Aorta (tissue), 5 donors: ENCODE results near the gene SELENBP1. TPM values are rescaled to one million over a fixed set of nuclear protein-coding genes. Genes with fewer than 3 reads are reported as not detected.
"Not testable (repeated sequence)": the region's sequence is repeated elsewhere in the genome, so short reads cannot be mapped to it uniquely, and the experiment has no call there.

Experiments used
- ATAC-seq: fragments of 200-7000 bp; cut with Tn5 transposase; one replicate; pipeline ENCODE4 v1.9.1; 2022; ENCODE audit warnings: moderate library complexity; ENCODE audit not compliant: low FRiP score
- DNase-seq, 2 donors: peaks; one replicate each; pipeline ENCODE4 v3.0.0-alpha.2; 2020
- H3K27ac ChIP-seq, 2 donors: one replicate each; pipeline ENCODE4 v1.5.1; 2013; ENCODE audit warnings: low read length in 2 of 2, mild to moderate bottlenecking in 2 of 2, moderate library complexity in 2 of 2, control low read depth in 1 of 2, inconsistent platforms in 1 of 2, low read depth in 1 of 2
- H3K27me3 ChIP-seq, 2 donors: one replicate each; pipeline ENCODE4 v1.6.1; 2013; ENCODE audit warnings: control low read depth in 1 of 2, low read length in 1 of 2, mild to moderate bottlenecking in 1 of 2, moderate library complexity in 1 of 2; ENCODE audit not compliant: insufficient read depth in 2 of 2, control insufficient read depth in 1 of 2
- H3K36me3 ChIP-seq, 2 donors: one replicate each; pipeline ENCODE4 v1.6.1; 2013; ENCODE audit warnings: control low read depth in 1 of 2, low read length in 1 of 2, mild to moderate bottlenecking in 1 of 2; ENCODE audit not compliant: insufficient read depth in 2 of 2, control insufficient read depth in 1 of 2
- H3K4me1 ChIP-seq, 2 donors: one replicate each; pipeline ENCODE4 v1.6.1; 2013; ENCODE audit warnings: low read length in 2 of 2, control low read depth in 1 of 2, mild to moderate bottlenecking in 1 of 2, moderate library complexity in 1 of 2; ENCODE audit not compliant: insufficient read depth in 2 of 2, control insufficient read depth in 1 of 2
- H3K4me3 ChIP-seq, 2 donors: one replicate each; pipeline ENCODE4 v1.5.1; 2013; ENCODE audit warnings: low read length in 2 of 2, control low read depth in 1 of 2, mild to moderate bottlenecking in 1 of 2
- H3K9me3 ChIP-seq: one replicate; pipeline ENCODE4 v1.6.1; 2013; ENCODE audit warnings: mild to moderate bottlenecking, low read length; ENCODE audit not compliant: control insufficient read depth
- WGBS, 2 donors: extraction: QIAGEN DNeasy Blood & Tissue Kit; methylation state at CpG; one replicate each; pipeline ENCODE4 v1.1.7; 2013; 5-methylcytosine and 5-hydroxymethylcytosine counted together
- intact Hi-C, 2 donors: fragments of 100-400 bp; cut with DNase I; formaldehyde crosslinking; loops; one replicate each; pipeline versions ENCODE4 v1.14.2 to v1.15.0; 2022
- polyA plus RNA-seq, 2 donors: library from polyadenylated mRNA; stranded (reverse); fragments of 200-250 nt; gene quantifications; one replicate each; pipeline ENCODE4 v1.2.3, GENCODE V29; 2013
- total RNA-seq, 2 donors: library from RNA; stranded (reverse); fragmentation: NEBNext Ultra II Directional; extraction: Animal tissue kit (Norgen Biotek cat#: 25700); gene quantifications; one replicate each; pipeline ENCODE4 v1.2.1, GENCODE V29; 2021
- donor health status: healthy with polysubstance abuse.
- donor health status: Bipolar disorder and iron deficiency.
- donor health status: DM: no; HTN: no; CAD: no.
- donor health status: DM: no; HTN: no; CAD: no.
- donor health status: DM: yes; HTN: yes; CAD: no.

SELENBP1 gene
- total and polyA plus RNA-seq, 4 donors = 24.5 to 171 (median 57.3) TPM

DNA sequence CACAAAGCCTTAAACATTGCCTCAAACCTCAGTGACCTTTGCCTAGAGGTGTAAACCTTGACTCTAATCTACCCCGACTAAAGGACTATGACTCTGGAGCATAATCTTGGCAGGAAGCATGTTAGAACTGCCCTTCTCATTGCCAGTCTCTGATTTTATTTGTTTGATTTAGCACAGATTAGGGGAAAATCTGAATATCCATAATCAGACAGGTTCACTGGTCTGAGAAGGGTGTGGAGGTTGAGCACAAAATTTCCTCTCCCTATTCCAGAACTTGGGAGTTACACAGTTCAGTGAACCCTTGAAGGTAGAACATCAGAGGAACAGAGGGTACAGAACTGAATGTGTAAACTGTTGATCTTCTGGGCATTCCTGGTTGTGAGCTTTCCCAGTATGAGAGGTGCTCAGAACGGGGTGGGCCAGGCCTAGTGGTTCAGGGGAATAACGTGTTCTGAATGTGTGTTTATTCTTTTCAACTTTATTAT is 18.6 kb upstream of the SELENBP1 start:
- Histone ChIP-seq H3K4me1 (no peaks in the 10 kb centered on the region), H3K27me3 (no peaks in the 10 kb centered on the region), H3K27ac (no peak overlapping the region), H3K4me3 (no peak overlapping the region), H3K36me3 (no peaks in the 10 kb centered on the region), H3K9me3 (no peaks in the 10 kb centered on the region)
- 79 to 83% methylated on average over 3 of the region's 3 CpGs for WGBS, 2 donors
- intact Hi-C loops = no loop called here
- no peak for ATAC-seq
- no peak for DNase-seq

DNA sequence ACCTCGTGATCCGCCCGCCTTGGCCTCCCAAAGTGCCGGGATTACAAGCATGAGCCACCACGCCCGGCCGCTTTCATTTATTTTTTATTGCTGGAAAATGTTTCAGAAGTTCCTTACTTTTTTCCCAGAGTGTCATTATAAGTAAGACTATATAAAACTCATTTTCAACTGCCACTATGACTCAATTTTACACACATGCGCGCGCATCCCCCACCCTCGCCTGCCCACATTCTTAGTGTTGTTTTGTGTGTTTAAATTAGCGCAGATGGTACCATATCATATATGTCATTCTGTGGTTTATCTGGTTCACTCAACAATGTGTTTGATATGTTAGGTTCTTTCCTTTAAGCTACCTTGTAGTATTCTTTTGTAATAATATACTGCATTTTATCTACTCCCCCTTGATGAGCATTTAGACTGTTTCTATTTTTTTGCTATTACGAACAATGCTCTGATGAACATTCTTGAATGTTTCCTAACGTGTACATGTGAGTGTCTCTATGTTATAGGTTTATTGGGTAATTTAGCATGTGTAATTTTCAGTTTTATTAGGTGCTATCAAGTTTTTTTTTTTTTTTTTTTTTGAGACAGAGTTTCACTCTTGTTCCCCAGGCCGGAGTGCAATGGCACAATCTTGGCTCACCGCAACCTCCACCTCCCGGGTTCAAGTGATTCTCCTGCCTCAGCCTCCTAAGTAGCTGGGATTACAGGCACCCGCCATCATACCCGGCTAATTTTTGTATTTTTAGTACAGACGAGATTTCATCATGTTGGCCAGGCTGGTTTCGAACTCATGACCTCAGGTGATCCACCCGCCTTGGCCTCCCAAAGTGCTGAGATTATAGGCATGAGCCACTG is 17.9 kb upstream of the SELENBP1 start:
- H3K27me3 ChIP-seq, ATAC-seq, DNase-seq, H3K4me3 ChIP-seq, H3K9me3 ChIP-seq, H3K27ac ChIP-seq, intact Hi-C loops, H3K36me3 ChIP-seq, H3K4me1 ChIP-seq: not testable (repeated sequence)
- 92 to 95% methylated on average over 19 to 22 of the region's 22 CpGs for WGBS, 2 donors

DNA sequence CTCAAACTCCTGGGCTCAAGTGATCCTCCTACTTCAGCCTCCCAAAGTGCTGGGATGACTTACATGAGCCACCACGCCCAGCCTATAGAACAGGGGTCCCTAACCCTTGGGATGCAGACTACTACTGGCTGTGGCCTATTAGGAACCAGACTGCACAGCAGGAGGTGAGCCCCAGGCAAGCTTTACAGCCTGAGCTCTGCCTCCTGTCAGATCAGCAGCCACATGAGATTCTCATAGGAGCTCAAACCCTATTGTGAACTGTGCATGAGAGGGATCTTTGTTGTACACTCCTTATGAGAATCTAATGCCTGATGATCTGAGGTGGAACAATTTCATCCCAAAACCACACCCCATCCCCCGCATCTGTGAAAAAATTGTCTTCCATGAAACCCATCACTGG is 13.5 kb upstream of the SELENBP1 start:
- intact Hi-C loops = no loop called here
- Histone ChIP-seq H3K4me3 (no peak overlapping the region), H3K4me1 (no peaks in the 10 kb centered on the region), H3K36me3 (no peaks in the 10 kb centered on the region), H3K27me3 (no peaks in the 10 kb centered on the region), H3K9me3 (no peaks in the 10 kb centered on the region), H3K27ac (no peak overlapping the region)
- DNase-seq (no peak), ATAC-seq (no peak)
- 89 to 95% methylated on average over 2 of the region's 2 CpGs for WGBS, 2 donors

DNA sequence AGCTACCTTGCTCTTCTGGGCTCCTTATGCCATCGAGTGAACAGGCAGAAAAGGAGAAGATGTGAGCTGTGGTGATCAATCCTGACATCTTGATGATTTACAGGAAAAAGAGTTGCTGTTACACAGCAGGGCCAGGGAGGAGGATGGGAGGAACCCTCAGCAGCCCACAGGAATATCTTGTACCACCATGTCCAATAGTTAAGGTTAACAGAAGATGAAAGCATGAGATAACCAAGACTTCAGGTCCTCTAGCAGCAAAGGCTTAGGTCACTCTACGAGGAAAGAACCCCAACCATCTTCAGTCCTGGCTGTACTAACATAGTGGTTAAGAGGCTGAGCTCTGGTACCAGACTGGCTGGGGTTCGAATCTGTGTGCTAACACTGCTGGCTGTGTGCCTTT is 12.1 kb upstream of the SELENBP1 start:
- Histone ChIP-seq H3K9me3 (no peaks in the 10 kb centered on the region), H3K27ac (no peak overlapping the region), H3K4me3 (no peak overlapping the region), H3K4me1 (no peaks in the 10 kb centered on the region), H3K27me3 (no peaks in the 10 kb centered on the region), H3K36me3 (no peaks in the 10 kb centered on the region)
- 74 to 80% methylated on average over 3 of the region's 3 CpGs for WGBS, 2 donors
- DNase-seq (no peak), ATAC-seq (no peak)
- intact Hi-C loops = no loop called here

DNA sequence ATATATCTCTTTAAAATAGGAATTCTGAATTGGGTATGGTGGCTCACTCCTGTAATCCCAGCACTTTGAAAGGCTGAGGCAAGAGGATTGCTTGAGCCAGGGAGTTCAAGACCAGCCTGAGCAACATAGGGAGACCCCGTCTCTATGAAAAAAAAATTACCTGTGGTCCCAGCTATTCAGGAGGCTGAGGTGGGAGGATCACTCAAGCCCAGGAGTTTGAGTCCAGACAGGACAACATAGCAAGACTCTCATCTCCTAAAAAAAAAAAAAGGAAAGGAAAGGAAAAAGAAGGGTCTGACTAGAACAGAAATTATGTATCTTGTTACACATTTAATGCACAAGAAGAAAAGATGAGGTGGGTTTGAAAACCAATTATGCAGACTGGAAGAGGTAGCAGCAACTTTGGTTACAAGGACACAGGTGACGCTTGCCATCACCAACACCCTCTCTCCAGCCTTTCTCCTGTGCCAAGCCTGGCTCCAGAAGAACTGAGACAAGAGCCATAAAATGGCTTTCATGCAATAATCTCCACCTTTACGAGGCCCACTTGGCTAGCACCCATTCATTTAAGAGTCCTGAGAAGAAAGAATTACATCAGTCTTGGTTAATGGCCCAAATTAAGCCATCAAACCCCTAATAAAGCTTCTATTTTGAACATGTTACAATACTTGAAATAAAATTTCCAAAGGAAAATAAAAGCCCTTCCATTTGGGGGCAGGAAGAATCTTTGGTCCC is 4.8 kb upstream of the SELENBP1 start:
- Histone ChIP-seq H3K9me3 (no peaks in the 10 kb centered on the region), H3K4me3 (no peak overlapping the region), H3K27me3 (no peaks in the 10 kb centered on the region), H3K27ac (no peak overlapping the region), H3K36me3 (no peaks in the 10 kb centered on the region), H3K4me1 (no peaks in the 10 kb centered on the region)
- DNase-seq (no peak), ATAC-seq (no peak)
- intact Hi-C loops = no loop called here
- WGBS, 2 donors = 69 to 71% methylated on average over 3 of the region's 3 CpGs

DNA sequence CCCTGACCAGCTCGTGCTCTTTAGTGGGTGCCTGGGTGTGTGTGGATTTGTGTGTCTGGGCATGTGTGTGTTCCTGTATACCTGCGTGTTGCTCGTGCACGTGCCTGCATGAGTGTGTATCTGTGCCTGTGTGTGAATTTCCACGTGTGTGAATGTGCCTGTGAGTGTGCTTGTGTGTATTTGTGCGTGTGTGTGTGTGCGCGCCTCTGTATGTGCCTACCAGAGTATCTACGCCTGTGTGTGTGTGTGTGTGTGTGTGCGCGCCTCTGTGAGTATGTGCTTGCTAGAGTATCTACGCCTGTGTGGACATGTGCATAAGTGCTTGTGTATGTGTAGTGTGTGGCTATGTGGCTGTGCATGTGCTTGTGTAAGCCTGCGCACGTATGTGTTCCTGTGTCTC is 691 bp upstream of the SELENBP1 start:
- Histone ChIP-seq H3K4me3 (no peak overlapping the region), H3K9me3 (no peaks in the 10 kb centered on the region), H3K27ac (no peak overlapping the region), H3K4me1 (no peaks in the 10 kb centered on the region), H3K36me3 (no peaks in the 10 kb centered on the region), H3K27me3 (no peaks in the 10 kb centered on the region)
- no peak for ATAC-seq
- 85 to 89% methylated on average over 14 of the region's 14 CpGs for WGBS, 2 donors
- intact Hi-C loops = no loop called here
- DNase-seq = peak in 1 of 2 donors; percentile 62

DNA sequence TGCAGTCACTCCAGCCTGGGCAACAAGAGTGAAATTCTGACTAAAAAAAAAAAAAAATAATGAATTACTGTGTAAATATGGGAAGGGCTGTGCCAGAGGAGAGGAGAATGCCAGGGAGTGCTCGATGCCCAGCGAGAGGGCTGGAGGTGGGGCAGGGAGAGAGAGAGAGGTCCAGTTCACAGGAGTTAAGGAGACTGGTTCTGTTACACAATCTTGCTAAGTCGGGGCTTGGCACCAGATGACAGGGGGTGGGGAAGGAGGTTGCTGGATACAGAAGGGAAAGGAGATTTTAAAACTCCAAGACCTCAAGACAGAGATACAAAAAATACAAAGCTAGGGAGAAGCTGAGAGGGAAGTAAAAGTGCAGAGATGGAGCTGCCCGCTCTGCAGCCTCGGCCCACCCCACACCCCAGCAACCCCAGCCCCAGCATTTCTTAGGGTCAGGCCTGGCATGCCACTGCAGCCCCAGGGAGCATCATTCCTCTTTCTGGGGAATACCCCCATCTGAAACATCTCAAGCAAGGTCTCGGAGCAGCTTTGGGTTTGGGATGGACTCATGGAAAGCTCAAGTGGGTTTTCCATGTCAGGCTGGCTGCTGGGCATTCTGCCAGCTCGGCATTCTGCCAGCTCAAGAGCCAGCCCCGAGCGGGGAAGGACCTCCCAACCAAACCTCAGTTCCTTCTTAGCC is 991 bp downstream of the SELENBP1 start:
- DNase-seq = peak; percentile 85 to 88
- no peaks in the 10 kb centered on the region for H3K36me3 ChIP-seq
- H3K27ac ChIP-seq = peak overlapping the region in 1 of 2 donors; percentile 91
- H3K4me1 ChIP-seq = no peaks in the 10 kb centered on the region
- no peaks in the 10 kb centered on the region for H3K27me3 ChIP-seq
- H3K9me3 ChIP-seq = no peaks in the 10 kb centered on the region
- 2 to 8% methylated on average over 9 of the region's 9 CpGs for WGBS, 2 donors
- H3K4me3 ChIP-seq = peak overlapping the region; percentile 33 to 66
- intact Hi-C loops = loop anchor here in 1 of 2 donors (1.0 kb wide), 1 partner anchor 28 kb away; the partner anchor contains the start of gene PSMB4
- ATAC-seq = peak; percentile 83

DNA sequence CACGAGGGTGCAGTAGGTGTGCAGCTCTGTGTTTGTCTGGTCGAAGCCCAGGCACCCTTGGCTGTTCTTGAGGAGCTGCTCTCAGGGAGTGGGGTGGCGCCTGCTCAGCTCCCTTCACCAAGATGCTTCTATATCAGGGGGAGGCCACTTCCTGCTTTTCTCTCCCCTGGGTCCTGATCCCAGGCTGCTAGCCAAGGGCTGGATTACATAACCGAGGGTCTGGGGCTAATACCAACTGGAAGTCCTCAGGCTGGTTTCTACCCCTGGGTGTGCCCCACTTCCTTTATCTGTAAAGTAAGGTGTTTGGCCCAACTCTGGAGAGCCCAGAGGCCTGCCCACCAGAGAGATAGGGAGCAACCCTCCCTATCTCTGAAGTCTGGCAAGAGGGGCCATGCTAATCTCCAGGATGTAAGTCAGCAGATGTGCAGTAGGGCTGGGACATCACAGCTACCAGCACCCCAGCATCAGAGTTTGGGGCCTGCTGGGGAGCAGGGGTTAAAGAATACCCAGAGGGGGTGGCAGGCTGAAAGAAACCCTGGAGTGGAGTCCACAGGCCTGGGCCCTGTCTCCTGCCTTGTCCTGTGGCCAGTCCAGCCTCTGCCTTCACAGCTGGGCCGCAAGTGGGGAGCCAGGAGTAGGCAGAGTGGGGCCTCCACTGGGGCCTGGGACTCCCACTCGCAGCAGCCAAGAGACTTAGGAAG is 2.1 kb downstream of the SELENBP1 start:
- DNase-seq = peak in 1 of 2 donors; percentile 64
- Histone ChIP-seq H3K36me3 (no peaks in the 10 kb centered on the region), H3K4me1 (no peaks in the 10 kb centered on the region), H3K4me3 (no peak overlapping the region), H3K27ac (peak overlapping the region in 1 of 2 donors; percentile 18), H3K9me3 (no peaks in the 10 kb centered on the region), H3K27me3 (no peaks in the 10 kb centered on the region)
- no peak for ATAC-seq
- WGBS, 2 donors = 28 to 34% methylated on average over 6 of the region's 6 CpGs
- intact Hi-C loops = no loop called here
